OCI-M2 (cell line): ENCODE measurements around the gene E2F6.

Source experiments
- DNase-seq: peaks from one replicate; lab custom pipeline; 2025; ENCODE audit not compliant: unreplicated experiment; lab: John Stamatoyannopoulos, UW

E2F6 gene

DNA sequence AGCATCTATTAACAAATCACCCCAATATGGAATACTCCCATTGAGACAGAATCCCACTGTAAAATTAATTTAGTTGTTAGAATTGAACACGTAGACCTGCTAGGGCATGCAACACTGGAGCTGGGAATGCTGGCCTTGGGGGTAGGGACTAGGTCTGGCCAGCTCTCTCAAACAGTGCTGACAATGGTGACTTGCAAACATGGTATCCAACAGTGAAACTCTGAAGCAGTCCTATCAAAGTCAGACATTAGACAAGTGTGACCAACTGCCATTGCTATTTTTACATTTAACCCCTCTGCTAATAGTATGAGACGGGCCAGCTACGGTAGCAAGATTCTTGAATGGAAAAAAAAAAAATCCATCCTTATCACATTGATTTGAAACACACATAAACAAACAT is 7.2 kb downstream of the E2F6 start:
- DNase-seq, result no peak

DNA sequence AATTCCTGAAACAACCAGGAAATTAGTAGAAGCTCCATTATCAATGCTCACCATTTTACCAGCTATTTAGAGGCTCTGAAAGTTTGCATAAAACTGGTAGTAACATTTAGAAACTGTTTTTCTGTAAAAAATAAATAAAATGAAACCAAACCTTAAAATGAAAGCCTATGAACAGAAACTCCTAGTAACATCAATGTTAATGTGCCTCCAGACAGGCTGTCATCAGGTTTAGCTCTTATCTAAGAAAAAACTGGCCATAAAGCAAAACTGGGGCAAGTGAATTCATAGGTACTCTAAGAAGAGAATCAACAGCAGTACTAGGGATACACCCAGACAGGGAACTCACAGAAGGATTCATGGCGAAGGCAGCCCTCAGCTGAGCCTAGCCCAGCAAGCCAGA is 8.0 kb downstream of the E2F6 start:
- no peak for DNase-seq

DNA sequence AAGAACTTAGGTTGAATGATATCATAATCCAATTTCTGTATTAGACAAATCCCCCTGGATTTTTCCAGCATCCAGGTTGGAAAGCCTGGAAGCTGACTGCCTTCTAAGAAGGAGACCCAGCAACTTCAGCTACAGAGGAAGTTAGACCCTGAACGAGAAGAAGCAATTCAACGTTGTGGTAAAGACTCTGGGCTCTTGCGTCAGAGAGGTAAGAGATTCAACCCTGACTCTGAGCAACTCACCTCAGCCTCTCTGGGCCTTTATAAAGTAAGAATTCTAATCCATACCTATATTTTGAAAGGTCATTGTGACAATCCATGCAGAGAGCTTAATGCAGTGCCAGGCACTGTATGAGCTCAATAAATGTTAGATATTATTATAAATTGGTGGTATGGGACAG is 9.7 kb downstream of the E2F6 start:
- DNase-seq, result no peak

DNA sequence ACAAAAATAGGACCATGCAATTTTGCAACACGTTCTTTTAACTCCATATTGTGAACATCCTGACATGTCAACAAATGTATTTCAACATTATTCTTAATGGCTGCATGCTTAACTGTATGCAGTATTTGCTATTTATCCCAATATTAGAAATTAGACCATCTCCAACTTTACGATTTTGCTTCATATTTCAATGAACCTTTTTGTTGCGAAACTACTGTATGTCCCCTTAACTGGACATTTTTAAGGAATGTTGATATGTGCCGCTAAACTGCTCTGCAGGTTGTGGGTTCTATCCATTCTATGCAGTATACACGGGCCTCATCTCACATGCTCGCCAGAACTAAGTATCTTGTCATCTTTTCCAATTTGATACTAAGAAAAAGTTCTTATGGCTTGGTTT is 11.1 kb downstream of the E2F6 start:
- no peak for DNase-seq

DNA sequence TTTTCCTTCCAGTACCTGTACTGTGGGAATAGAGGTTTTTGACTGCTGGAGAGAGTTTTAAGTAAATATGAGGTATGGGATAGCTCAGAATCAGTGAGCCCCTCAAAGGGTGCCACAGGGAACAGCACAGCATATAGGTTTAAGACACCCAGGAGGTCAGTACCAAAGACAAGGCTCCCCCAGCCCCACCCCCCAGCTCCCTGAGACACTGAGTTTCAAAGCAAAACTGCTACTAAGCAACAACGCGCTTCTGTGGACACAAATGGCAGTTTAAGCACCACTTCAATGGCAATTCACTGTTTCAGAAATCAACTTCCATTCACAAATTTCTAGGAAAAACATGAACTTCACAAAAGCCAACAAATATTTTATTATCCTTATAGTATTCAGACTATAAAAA is 15.2 kb downstream of the E2F6 start:
- DNase-seq, result no peak

- DNase-seq, result no peak
Measured at GRCh38 chr2:11446733-11447248, 19.2 kb downstream of the E2F6 start.

- DNase-seq, result no peak
Measured at GRCh38 chr2:11444737-11445136, 21.2 kb downstream of the E2F6 start.

DNA sequence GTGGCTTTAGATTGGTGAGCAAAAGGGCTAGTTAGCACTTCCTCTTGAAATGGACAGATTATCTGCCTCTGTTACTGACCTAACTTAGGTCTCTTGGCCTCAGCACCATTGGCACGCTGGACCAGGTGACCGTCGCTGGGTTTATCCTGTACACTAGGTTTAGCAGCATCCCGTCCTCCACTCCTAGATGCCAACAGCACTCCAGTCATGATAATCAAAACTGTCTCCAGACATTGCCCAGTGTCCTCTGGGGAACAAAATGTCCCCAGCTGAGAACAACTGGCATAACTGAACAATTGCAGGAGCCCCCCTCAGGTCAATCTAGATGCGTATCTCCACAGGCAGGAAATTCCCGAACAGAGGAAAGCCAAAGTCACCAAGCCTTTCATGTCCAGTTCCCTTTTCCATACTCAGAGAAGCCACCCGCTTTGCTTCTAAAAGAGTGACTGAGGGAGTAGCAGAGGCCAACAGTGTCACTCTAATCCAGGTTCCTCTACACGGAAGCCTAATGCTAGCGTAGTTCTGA is 27.3 kb downstream of the E2F6 start:
- no peak for DNase-seq

GRCh38 chr2:11437602-11438001 is 28.4 kb downstream of the E2F6 start:
- no peak for DNase-seq

DNA sequence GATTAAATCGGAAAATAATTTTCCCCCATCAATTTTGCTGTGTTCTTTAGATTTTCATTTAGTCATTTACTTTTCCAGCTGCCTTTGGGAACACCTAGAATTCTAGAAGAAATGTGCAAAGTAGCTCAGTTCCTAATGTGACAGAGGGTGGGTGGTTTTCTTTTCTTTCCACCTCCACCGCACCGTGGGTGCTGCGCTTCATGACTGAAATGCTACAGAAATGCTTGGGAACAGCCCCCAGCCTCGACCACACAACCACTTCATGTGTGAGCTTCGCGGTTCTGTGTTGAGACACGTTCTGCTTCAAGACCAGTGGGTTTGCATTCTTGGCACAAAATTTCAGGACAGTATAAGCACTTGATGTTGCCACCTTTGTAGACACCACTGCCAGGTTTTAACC is 30.9 kb downstream of the E2F6 start:
- no peak for DNase-seq

DNA sequence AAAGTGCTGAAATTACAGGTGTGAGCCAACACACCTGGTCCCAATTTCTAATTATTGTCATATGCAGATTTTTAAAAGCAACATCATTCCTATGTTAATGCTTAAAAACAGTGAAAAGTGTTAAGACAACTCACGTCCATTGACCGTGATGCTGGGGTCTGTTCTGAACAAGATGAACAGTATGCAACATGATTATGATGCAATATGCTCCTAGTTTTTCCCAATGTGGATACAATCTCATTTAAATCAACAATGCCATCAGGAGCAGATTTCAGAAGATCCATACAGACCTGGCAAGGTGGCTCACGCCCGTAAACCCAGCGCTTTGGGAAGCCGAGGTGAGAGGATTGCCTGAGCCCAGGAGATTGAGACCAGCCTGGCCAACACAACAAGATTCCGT is 31.5 kb downstream of the E2F6 start:
- no peak for DNase-seq

- no peak for DNase-seq
Measured at GRCh38 chr2:11433822-11434221, 32.1 kb downstream of the E2F6 start.

- DNase-seq, result no peak
Measured at GRCh38 chr2:11430729-11431128, 35.2 kb downstream of the E2F6 start.

- DNase-seq, result no peak
Measured at GRCh38 chr2:11427224-11427623, 38.7 kb downstream of the E2F6 start.

GRCh38 chr2:11422901-11423435 is 43.0 kb downstream of the E2F6 start:
- DNase-seq, result no peak

DNA sequence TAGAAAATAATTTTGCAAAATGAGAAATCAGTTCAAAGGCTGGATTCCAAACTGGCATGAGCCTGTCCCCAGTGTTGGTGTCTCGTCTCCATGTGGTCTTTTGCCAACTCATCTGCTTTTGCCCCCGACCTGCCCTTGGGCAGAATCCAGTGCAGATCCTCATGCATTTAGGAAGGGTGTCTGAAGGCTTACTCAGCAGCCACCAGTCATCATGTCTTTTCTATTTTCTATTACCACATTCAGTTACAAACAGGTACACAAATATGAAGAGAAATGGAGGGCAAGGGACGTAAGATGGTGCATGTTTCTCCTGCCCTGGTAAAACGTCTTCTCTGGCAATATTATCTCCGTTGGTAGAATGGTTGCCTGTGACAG is 43.5 kb downstream of the E2F6 start:
- no peak for DNase-seq

DNA sequence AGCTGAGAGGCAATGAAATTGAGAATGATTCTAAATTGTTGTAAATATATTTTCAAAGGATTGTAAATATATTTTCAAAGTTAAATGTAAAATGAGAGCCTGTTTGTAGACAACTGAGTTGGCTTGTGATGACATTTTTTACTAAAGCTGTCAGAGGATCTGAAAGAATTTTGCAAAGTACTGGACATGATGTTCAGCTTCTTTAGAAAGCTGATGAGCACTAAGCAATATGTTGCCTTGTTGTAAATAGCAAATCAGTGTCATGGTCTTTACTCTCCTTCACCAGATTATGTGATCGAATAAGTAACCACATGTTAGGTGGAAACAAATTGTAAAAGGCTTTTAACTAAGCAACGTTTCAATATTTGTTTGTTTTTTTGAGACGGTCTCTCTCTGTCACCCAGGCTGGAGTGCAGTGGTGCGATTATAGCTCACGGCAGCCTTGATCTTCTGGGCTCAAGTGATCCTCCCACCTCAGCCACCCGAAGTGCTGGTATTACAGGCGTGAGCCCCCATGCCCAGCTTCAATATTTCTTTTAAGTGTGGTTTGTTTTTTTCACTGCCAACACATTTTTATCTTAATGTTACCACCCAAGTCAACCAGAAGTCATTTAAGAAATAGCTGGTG is 44.0 kb downstream of the E2F6 start:
- DNase-seq, result no peak

GRCh38 chr2:11420671-11421070 is 45.3 kb downstream of the E2F6 start:
- DNase-seq, result no peak

- DNase-seq, result no peak
Measured at GRCh38 chr2:11420190-11420589, 45.8 kb downstream of the E2F6 start.

GRCh38 chr2:11419781-11420180 is 46.2 kb downstream of the E2F6 start:
- DNase-seq, result no peak

DNA sequence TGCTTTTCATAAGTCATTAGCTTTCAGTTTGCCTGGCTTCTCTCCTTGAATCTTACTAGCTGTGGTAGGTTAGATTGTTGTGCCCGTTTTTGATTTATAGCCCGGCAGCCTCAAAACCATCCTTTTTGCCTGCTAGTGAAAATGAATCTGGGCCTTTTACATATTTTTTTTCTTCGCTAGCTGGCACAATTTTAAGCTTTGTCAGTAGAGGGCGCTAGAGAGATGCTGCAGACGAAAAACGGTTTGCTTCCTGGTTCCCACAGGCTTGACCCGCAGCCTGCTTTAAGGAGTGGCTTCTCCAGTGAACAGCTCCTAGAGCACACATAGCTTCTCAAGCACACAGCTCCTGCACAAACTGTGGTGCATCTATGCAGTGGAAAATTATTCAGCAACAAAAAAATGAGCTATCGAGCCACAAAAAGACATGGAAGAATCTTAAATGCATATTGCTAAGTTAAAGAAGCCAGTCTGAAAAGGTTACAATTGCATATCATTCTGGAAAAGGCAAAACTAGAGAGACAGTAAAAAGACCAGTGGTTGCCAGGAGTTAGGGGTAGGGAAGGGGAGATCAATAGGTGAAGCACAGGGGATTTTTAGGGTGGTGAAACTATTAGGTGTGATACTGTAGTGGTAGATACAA is 47.9 kb downstream of the E2F6 start:
- no peak for DNase-seq

GRCh38 chr2:11416931-11417330 is 49.0 kb downstream of the E2F6 start:
- no peak for DNase-seq

DNA sequence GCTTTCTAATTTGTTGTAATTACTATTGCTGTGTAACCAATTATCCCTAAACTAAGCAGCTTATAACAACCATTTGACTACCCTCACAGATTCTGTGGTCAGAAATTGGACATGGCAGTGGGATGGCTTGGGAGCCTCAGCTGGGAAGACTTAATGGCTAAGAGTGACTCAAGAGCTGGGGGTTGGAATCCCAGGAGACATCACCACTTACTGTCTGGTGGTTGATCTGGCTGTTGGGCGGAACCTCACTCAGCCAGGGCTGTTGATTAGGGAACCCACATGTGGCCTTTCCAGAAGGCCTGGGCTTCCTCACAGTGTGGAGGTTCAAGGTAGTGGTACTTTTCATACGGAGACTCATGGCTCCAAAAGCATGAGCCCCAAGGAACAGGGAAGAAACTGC is 49.8 kb downstream of the E2F6 start:
- no peak for DNase-seq
